Neural cell (in vitro differentiated cells): ENCODE data around the gene SLC39A7. TPM values are rescaled to one million over a fixed set of nuclear protein-coding genes. Genes with fewer than 3 reads are reported as not detected.

Source experiments
- H2AFZ ChIP-seq: fragments of 200-600, 300-800 bp; sonication (generic), shearing (Covaris generic); 2 replicates; pipeline ENCODE4 v1.6.0; 2014; ENCODE audit warnings: low read depth, mild to moderate bottlenecking, antibody characterized with exemption, low read length, moderate library complexity
- H3F3A ChIP-seq: fragments of 200-600 bp; shearing (Covaris generic); 2 replicates; pipeline ENCODE4 v1.6.1; 2016; ENCODE audit warnings: mild to moderate bottlenecking, moderate library complexity, mixed read lengths, antibody characterized with exemption, low read length; ENCODE audit not compliant: insufficient read depth, poor library complexity, severe bottlenecking
- H3K27ac ChIP-seq: fragments of 200-600, 300-800 bp; sonication (generic), shearing (Covaris generic); 2 replicates; pipeline ENCODE4 v1.5.1; 2014; ENCODE audit warnings: mild to moderate bottlenecking, low read length, moderate library complexity
- H3K27me3 ChIP-seq: fragments of 300-800, 200-600 bp; sonication (generic), shearing (Covaris generic); 2 replicates; pipeline ENCODE4 v1.6.0; 2014; ENCODE audit warnings: mild to moderate bottlenecking, low read depth, low read length, moderate library complexity; ENCODE audit not compliant: insufficient read depth
- H3K36me3 ChIP-seq: fragments of 300-800, 200-600 bp; sonication (generic), shearing (Covaris generic); 2 replicates; pipeline ENCODE4 v1.5.1; 2014; ENCODE audit warnings: mild to moderate bottlenecking, antibody characterized with exemption, low read length, moderate library complexity; ENCODE audit not compliant: insufficient read depth
- H3K4me2 ChIP-seq: fragments of 300-800, 200-600 bp; sonication (generic), shearing (Covaris generic); 2 replicates; pipeline ENCODE4 v1.6.0; 2014; ENCODE audit warnings: mild to moderate bottlenecking, low read length
- H3K4me3 ChIP-seq: fragments of 300-800, 200-600 bp; sonication (generic), shearing (Covaris generic); 2 replicates; pipeline ENCODE4 v1.5.1; 2014; ENCODE audit warnings: mild to moderate bottlenecking, low read length, moderate library complexity
- H3K79me2 ChIP-seq: fragments of 200-600 bp; shearing (Covaris generic); replicated peaks from 2 replicates; pipeline ENCODE4 v1.6.0; 2014; ENCODE audit warnings: mild to moderate bottlenecking, low read length, moderate library complexity; ENCODE audit not compliant: insufficient read depth
- H3K9ac ChIP-seq: fragments of 300-800, 200-600 bp; sonication (generic), shearing (Covaris generic); 2 replicates; pipeline ENCODE4 v1.6.1; 2016; ENCODE audit warnings: mild to moderate bottlenecking, low read length, mixed read lengths
- H3K9me2 ChIP-seq: fragments of 200-600 bp; shearing (Covaris generic); 2 replicates; pipeline ENCODE4 v1.6.1; 2016; ENCODE audit warnings: mild to moderate bottlenecking, low read length, mixed read lengths; ENCODE audit not compliant: insufficient read depth
- H3K9me3 ChIP-seq: fragments of 200-600, 300-800 bp; sonication (generic), shearing (Covaris generic); 2 replicates; pipeline ENCODE4 v1.6.1; 2016; ENCODE audit warnings: mild to moderate bottlenecking, mixed run types, low read length, moderate library complexity, mixed read lengths
- H4K20me1 ChIP-seq: fragments of 200-600 bp; shearing (Covaris generic); 2 replicates; pipeline ENCODE4 v1.6.1; 2016; ENCODE audit warnings: mild to moderate bottlenecking, mixed run types; ENCODE audit not compliant: insufficient read depth
- EP300 ChIP-seq: fragments of 450-650 bp; conservative IDR thresholded peaks from 2 replicates; pipeline ENCODE4 v1.6.1; 2014; ENCODE audit warnings: antibody characterized with exemption, mild to moderate bottlenecking, moderate library complexity; ENCODE audit not compliant: poor library complexity, severe bottlenecking
- EZH2 ChIP-seq: fragments of 200-600, 300-800 bp; shearing (Covaris generic), sonication (generic); IDR thresholded peaks from 2 replicates; pipeline ENCODE4 v1.6.1; 2014; ENCODE audit warnings: antibody characterized with exemption, low read length, borderline replicate concordance, mild to moderate bottlenecking; ENCODE audit not compliant: insufficient read depth, poor library complexity, severe bottlenecking
- MXI1 ChIP-seq: fragments of 450-650 bp; conservative IDR thresholded peaks from 2 replicates; pipeline ENCODE4 v1.6.1; 2014; ENCODE audit warnings: antibody characterized with exemption, mild to moderate bottlenecking; ENCODE audit not compliant: poor library complexity, severe bottlenecking
- POLR2AphosphoS5 ChIP-seq: IDR thresholded peaks from 2 replicates; pipeline ENCODE4 v1.6.1; 2012
- RAD21 ChIP-seq: fragments of 450-650 bp; conservative IDR thresholded peaks from 2 replicates; pipeline ENCODE4 v1.6.1; 2014; ENCODE audit warnings: antibody characterized with exemption, mild to moderate bottlenecking, moderate library complexity
- SMC3 ChIP-seq: fragments of 450-650 bp; conservative IDR thresholded peaks from 2 replicates; pipeline ENCODE4 v1.6.1; 2014; ENCODE audit warnings: antibody characterized with exemption, mild to moderate bottlenecking, moderate library complexity; ENCODE audit not compliant: poor library complexity
- TAF1 ChIP-seq: IDR thresholded peaks from 2 replicates; pipeline ENCODE4 v1.6.1; 2012; ENCODE audit warnings: low read depth
- polyA plus RNA-seq: library from polyadenylated mRNA; depleted of rRNA; stranded (reverse); fragments of >200 nt; gene quantifications from 2 replicates; pipeline ENCODE4 v1.2.3, GENCODE V29; 2014
- TF ChIP-seq, protein P1 (sequence below): IDR thresholded peaks from 2 replicates; pipeline ENCODE4 v1.6.1; 2012; ENCODE audit warnings: borderline replicate concordance
- TF ChIP-seq, protein P2 (sequence below): fragments of 450-650 bp; IDR thresholded peaks from 2 replicates; pipeline ENCODE4 v1.5.1; 2014; ENCODE audit warnings: antibody characterized with exemption, mild to moderate bottlenecking, moderate library complexity; ENCODE audit not compliant: poor library complexity, severe bottlenecking

Gene SLC39A7
- polyA plus RNA-seq, 1 donor from 2014 or later = 99.8 TPM

DNA sequence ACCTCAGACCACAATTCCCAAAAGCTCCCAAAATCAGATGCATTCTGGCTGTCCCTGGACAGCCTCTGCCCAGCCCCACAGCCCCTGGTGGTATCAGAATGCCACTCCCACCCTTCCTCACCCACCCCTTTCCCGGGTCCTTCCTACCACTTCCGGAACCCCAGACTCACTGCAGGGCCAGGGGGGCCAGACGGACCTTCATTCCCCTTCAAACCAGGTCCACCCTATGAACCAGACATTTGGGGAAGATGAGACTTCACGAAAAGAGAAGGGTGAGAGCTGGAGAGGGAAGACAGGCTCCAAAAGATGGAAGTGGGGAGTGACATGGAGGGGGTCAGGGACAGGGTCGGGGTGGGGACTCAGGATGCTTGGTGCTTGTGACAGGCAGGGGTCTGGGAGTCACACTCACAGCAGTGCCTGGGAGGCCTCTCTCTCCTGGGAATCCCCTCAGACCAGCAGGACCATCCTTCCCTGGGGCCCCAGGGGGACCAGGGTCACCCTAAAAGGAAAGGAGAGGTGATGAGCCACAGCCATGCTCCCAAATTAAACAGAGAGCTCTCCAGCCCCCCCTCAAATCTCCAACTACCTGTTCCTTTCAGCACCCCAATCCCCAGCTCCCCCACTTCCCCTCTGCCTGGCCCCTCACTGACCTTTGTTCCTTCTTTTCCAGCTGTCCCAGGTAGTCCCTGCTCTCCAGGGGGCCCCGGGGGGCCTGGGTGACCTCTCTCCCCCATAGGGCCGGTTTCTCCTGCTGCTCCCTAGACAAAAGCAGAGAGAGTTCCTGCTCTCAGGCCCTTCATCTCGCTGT is 28.6 kb upstream of the SLC39A7 start:
- TF ChIP-seq TAF1 = no peak
- TF ChIP-seq RAD21 = no peak
- TF ChIP-seq, protein P1, sequence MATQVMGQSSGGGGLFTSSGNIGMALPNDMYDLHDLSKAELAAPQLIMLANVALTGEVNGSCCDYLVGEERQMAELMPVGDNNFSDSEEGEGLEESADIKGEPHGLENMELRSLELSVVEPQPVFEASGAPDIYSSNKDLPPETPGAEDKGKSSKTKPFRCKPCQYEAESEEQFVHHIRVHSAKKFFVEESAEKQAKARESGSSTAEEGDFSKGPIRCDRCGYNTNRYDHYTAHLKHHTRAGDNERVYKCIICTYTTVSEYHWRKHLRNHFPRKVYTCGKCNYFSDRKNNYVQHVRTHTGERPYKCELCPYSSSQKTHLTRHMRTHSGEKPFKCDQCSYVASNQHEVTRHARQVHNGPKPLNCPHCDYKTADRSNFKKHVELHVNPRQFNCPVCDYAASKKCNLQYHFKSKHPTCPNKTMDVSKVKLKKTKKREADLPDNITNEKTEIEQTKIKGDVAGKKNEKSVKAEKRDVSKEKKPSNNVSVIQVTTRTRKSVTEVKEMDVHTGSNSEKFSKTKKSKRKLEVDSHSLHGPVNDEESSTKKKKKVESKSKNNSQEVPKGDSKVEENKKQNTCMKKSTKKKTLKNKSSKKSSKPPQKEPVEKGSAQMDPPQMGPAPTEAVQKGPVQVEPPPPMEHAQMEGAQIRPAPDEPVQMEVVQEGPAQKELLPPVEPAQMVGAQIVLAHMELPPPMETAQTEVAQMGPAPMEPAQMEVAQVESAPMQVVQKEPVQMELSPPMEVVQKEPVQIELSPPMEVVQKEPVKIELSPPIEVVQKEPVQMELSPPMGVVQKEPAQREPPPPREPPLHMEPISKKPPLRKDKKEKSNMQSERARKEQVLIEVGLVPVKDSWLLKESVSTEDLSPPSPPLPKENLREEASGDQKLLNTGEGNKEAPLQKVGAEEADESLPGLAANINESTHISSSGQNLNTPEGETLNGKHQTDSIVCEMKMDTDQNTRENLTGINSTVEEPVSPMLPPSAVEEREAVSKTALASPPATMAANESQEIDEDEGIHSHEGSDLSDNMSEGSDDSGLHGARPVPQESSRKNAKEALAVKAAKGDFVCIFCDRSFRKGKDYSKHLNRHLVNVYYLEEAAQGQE = no peak
- no peak overlapping the region for H3K9ac ChIP-seq
- no peaks in the 10 kb centered on the region for H3K9me3 ChIP-seq
- no peak overlapping the region for H3K27ac ChIP-seq
- H3F3A ChIP-seq = no peaks in the 10 kb centered on the region
- no peaks in the 10 kb centered on the region for H4K20me1 ChIP-seq
- H3K9me2 ChIP-seq = no peaks in the 10 kb centered on the region
- no peak overlapping the region for H3K4me3 ChIP-seq
- H3K4me2 ChIP-seq = no peak overlapping the region
- no peaks in the 10 kb centered on the region for H3K36me3 ChIP-seq
- no peak overlapping the region for H2AFZ ChIP-seq
- no peaks in the 10 kb centered on the region for H3K79me2 ChIP-seq
- no peaks in the 10 kb centered on the region for H3K27me3 ChIP-seq

- no peaks in the 10 kb centered on the region for H4K20me1 ChIP-seq
- H3K4me2 ChIP-seq = no peak overlapping the region
- no peaks in the 10 kb centered on the region for H3K79me2 ChIP-seq
- H3K27ac ChIP-seq = no peak overlapping the region
- no peak overlapping the region for H3K9ac ChIP-seq
- H3K9me3 ChIP-seq = no peaks in the 10 kb centered on the region
- no peak overlapping the region for H3K4me3 ChIP-seq
- no peaks in the 10 kb centered on the region for H3K9me2 ChIP-seq
- H3K36me3 ChIP-seq = no peaks in the 10 kb centered on the region
- H3K27me3 ChIP-seq = no peaks in the 10 kb centered on the region
- no peak overlapping the region for H2AFZ ChIP-seq
- TF ChIP-seq EZH2 (no peak), EP300 (no peak), SMC3 (peak; percentile 44), RAD21 (peak; percentile 46), MXI1 (no peak), TAF1 (no peak), POLR2AphosphoS5 (no peak)
- TF ChIP-seq, protein P2, sequence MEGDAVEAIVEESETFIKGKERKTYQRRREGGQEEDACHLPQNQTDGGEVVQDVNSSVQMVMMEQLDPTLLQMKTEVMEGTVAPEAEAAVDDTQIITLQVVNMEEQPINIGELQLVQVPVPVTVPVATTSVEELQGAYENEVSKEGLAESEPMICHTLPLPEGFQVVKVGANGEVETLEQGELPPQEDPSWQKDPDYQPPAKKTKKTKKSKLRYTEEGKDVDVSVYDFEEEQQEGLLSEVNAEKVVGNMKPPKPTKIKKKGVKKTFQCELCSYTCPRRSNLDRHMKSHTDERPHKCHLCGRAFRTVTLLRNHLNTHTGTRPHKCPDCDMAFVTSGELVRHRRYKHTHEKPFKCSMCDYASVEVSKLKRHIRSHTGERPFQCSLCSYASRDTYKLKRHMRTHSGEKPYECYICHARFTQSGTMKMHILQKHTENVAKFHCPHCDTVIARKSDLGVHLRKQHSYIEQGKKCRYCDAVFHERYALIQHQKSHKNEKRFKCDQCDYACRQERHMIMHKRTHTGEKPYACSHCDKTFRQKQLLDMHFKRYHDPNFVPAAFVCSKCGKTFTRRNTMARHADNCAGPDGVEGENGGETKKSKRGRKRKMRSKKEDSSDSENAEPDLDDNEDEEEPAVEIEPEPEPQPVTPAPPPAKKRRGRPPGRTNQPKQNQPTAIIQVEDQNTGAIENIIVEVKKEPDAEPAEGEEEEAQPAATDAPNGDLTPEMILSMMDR = peak; percentile 44
- TF ChIP-seq, protein P1 = no peak
- no peaks in the 10 kb centered on the region for H3F3A ChIP-seq
Observed at GRCh38 chr6:33172688-33173534, 27.8 kb upstream of the SLC39A7 start.
